NCI-H748 (cell line): ENCODE results near the gene EHBP1.

Experiments
- DNase-seq: peaks from one replicate; lab custom pipeline; 2025; ENCODE audit not compliant: unreplicated experiment; lab: John Stamatoyannopoulos, UW

EHBP1 gene

GRCh38 chr2:62939735-62940491, 234.4 kb downstream of the EHBP1 start:
- no peak for DNase-seq

GRCh38 chr2:62940697-62941096, 235.2 kb downstream of the EHBP1 start:
- no peak for DNase-seq

GRCh38 chr2:62941413-62941812, 235.9 kb downstream of the EHBP1 start:
- DNase-seq = no peak

GRCh38 chr2:62944362-62944761, 238.8 kb downstream of the EHBP1 start:
- DNase-seq = no peak

- DNase-seq = peak; percentile 4
Measured at GRCh38 chr2:62947403-62947802, 241.9 kb downstream of the EHBP1 start.

GRCh38 chr2:62956651-62957050, 251.1 kb downstream of the EHBP1 start:
- no peak for DNase-seq

GRCh38 chr2:62958206-62958605, 252.7 kb downstream of the EHBP1 start:
- DNase-seq = no peak

- DNase-seq = no peak
Measured at GRCh38 chr2:62964050-62964449, 258.5 kb downstream of the EHBP1 start.

- no peak for DNase-seq
Measured at GRCh38 chr2:62964671-62965070, 259.2 kb downstream of the EHBP1 start.

- DNase-seq = no peak
Measured at GRCh38 chr2:62966991-62967390, 261.5 kb downstream of the EHBP1 start.

- no peak for DNase-seq
Measured at GRCh38 chr2:62968168-62968567, 262.7 kb downstream of the EHBP1 start.

- DNase-seq = no peak
Measured at GRCh38 chr2:62968668-62969067, 263.2 kb downstream of the EHBP1 start.

GRCh38 chr2:62971936-62972335, 266.4 kb downstream of the EHBP1 start:
- DNase-seq = no peak

GRCh38 chr2:62972601-62973000, 267.1 kb downstream of the EHBP1 start:
- peak; percentile 25 for DNase-seq

- no peak for DNase-seq
Measured at GRCh38 chr2:62974999-62975398, 269.5 kb downstream of the EHBP1 start.

- no peak for DNase-seq
Measured at GRCh38 chr2:62991605-62992004, 286.1 kb downstream of the EHBP1 start.

- DNase-seq = no peak
Measured at GRCh38 chr2:62992561-62992960, 287.0 kb downstream of the EHBP1 start.

- no peak for DNase-seq
Measured at GRCh38 chr2:62994206-62994605, 288.7 kb downstream of the EHBP1 start.

GRCh38 chr2:62996534-62997186, 291.1 kb downstream of the EHBP1 start:
- DNase-seq = no peak

- no peak for DNase-seq
Measured at GRCh38 chr2:62998949-62999348, 293.4 kb downstream of the EHBP1 start.

GRCh38 chr2:62999905-63000304, 294.4 kb downstream of the EHBP1 start:
- DNase-seq = no peak

GRCh38 chr2:63000801-63001200, 295.3 kb downstream of the EHBP1 start:
- DNase-seq = no peak

GRCh38 chr2:63001576-63001975, 296.1 kb downstream of the EHBP1 start:
- DNase-seq = no peak
